A172 (cell line): ENCODE data around the gene SNED1. TPM values are rescaled to one million over a fixed set of nuclear protein-coding genes. Genes with fewer than 3 reads are reported as not detected.

Experiments
- DNase-seq: peaks from one replicate; pipeline ENCODE4 v3.0.0-alpha.2; 2015; ENCODE audit warnings: low spot score
- total RNA-seq: library from RNA; depleted of rRNA; stranded (reverse); fragments of >200 nt; shearing (Covaris generic); gene quantifications from 2 replicates; pipeline ENCODE4 v1.2.3, GENCODE V29; 2014

SNED1 gene
- total RNA-seq, 1 experiment from 2014 or later, result 5.2 TPM

DNA sequence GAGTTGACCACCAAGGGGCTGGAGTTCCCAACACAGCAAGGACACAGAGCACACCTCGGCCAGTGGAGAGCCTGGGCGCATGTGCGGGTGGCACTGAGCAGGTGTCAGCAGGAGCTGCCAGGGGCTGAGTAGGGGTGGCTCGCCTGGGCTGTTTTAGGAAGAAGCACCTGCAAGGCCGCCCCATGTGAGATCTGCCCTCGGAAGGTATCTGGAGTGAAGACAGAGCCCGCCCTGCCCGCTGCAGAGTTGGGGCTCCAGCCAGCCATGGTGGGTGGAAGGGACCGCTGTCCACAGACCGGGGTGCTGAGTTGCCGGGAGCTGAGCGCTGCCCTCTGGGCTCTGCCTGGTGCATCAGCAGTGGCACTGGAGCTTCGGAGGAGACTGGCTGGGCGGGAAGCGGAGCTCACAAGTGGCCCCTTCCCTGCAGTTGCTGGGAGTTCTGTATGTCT is 68.5 kb downstream of the SNED1 start:
- DNase-seq, result peak; percentile 6

DNA sequence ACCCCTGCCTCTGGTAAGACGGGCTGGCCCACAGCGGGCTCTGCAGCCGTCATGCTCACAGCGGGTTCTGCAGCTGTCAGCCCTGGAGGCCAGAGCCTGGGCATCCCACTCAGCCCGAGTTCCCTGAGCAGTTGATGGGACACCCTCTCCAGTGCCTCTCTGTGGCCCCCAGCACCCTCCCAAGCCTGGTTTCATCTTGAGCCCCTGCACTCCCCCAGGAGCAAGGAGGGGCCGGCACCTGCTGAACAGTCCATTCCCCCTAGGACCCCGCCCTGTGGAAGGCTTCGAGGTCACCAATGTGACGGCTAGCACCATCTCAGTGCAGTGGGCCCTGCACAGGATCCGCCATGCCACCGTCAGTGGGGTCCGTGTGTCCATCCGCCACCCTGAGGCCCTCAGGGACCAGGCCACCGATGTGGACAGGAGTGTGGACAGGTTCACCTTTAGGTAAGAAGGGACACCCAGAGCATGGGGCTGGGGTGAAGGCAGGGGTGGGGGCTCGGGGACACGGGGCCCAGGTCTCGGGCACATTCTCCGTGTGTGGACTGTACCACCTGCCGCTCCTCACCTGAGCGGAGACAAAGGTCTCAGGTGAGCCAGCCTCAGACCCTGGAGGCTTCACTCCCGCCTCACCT is 69.2 kb downstream of the SNED1 start:
- no peak for DNase-seq

DNA sequence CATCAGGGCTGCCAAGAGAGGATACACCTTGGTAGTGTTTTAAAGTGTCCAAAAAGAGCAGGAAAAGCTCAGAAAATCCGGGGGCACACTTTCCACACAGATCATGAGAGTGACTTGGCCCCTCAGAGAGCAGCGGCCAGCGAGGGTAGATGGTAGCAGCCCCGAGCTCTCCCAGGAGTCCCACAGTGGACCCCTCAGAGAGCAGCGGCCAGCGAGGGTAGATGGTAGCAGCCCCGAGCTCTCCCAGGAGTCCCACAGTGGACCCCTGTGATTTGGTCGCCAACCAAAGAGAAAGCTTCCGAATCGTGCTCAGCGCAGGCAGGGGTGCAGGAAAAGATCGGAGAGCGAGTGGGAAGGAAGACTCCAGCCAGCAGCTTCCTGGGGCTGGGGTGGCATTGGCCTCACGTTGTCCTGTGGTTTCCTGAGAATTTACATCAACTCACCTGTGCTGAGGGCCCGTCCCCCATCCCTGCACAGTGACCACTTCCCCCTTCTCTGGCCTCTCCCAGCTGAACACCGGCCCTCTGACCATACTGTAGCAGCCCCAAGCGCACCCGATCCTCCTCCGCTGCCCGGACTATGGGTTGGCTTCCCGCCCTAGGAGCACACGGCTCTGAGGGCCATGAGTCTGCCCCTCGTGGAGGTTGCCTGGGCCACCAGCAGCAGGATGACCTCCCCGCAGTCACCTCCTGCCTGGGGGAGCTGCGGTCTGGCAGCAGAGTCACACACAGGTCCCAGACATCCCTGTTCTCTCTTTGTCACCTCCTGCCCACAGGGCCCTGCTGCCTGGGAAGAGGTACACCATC is 69.9 kb downstream of the SNED1 start:
- DNase-seq, result no peak

DNA sequence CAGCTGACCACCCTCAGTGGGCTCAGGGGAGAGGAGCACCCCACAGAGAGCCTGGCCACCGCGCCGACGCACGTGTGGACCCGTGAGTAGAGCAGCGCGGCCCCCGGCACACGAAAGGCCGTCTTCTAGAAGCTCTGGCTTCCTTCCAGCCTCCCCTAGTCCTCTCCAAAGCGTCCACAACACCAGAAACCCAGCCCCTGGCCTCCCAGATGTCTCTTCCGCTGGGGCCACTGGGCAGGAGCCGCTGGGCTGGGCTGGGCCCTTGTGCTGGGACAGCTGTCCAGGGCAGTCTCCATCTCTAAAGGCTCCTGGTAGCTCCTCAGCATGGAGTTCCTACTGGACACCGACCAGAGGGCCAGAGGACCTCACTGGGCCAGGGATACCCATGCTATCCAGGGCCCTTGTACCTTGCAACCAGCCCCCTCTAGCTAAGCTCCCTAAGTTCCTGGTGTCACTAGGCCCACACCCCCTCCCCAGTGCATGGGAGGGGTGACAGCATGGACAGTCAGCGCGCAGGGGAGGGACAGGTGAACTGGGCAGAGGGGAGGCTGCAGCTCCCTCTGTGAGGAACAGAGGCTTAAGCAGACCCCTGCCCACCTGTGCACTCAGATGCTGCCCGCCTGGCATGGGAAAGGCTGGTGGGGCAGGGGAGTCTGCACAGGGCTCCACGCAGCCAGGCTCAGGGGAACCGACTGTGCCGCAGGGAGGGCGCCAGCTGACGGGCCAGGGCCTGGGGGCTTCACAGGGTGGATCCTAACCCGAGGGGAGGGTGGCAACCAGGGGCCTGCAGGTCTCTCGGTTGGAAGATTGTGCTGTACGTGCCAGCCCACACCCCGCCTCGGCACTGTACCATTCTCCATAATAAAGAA is 70.8 kb downstream of the SNED1 start:
- no peak for DNase-seq

DNA sequence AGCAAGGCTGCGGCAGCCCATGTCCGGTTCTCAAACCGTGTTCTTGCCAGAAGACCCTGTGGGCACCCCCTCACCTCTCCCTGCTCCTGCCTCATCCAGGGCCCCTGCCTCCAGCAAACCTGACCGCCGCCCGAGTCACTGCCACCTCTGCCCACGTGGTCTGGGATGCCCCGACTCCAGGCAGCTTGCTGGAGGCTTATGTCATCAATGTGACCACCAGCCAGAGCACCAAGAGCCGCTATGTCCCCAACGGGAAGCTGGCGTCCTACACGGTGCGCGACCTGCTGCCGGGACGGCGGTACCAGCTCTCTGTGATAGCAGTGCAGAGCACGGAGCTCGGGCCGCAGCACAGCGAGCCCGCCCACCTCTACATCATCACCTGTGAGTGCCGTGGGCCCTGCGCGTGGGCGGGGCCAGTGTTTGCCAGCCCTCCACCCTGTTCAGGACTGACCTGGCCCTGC is 71.4 kb downstream of the SNED1 start:
- DNase-seq, result no peak

DNA sequence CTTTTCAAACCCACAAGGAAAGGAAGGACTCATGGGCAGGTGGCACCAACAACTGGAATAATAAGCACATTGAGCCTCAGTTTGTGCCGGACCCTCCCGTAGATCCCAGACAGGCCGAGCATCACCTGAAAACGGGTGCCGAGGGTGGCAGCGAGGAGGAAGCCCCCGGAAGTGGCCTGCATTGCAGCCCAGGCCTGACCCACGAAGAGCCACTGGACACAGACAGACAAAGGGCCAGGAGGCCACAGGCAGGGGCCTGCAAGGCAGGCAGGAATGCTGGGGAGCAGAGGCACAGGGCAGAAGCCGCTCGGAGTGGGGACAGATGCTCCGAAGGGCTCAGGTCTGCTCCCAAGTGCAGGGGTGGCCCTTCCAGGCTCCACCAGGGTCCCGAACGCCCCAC is 71.9 kb downstream of the SNED1 start:
- no peak for DNase-seq

DNA sequence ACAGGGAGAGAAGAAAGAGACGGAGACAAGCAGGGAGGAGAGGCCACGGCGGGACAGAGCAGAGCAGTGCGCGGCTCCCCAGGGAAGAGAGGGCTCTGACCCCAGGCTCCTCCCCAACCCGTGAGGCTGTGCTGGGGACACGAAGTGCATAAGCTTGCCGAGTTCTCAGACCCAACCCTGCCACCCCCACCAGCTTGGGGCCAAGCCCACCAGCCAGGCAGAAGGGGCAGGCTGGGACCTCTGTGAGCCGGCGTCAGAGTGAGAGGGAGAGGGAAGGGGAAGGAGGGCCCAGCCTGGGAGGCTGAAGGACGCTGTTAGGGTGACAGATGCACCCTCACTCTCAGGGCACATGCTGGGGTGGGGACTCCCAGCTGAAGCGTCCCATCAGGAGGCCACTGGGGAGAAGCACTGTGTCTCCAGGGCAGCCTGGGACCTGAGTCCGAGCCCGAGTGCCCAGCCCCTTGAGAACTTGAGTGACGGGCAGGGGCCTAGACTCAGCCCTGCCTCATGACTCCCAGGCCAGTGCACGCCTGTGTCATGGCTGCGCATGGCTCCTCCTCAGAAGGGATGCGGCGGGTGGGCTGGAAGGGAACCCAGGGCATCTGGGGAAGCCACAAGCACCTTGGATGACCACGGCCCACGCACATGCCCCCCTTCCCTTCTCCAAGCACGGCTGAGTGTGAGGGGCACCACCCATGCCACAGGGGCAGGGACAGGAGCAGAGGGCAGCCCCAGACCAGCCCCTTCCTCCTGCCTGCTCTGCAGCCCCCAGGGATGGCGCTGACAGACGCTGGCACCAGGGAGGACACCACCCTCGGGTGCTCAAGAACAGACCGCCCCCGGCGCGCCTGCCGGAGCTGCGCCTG is 72.6 kb downstream of the SNED1 start:
- DNase-seq, result no peak

DNA sequence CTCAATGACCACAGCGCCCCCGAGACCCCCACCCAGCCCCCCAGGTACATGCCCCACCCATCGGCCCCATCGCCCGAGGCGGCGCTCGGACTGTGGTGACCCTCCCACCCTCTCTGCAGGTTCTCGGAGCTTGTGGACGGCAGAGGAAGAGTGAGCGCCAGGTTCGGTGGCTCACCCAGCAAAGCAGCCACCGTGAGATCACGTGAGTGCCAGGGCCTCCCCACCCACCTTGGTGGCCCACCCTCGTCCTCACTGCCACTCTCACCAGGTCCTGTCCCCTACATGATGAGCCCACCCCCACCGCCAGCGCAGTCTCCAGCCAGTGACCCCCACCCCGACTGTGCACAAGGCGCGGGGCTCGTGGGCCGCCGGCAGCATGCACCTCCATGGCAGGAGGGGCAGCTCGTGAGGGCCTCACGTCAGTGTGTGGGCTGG is 73.3 kb downstream of the SNED1 start:
- DNase-seq, result no peak

DNA sequence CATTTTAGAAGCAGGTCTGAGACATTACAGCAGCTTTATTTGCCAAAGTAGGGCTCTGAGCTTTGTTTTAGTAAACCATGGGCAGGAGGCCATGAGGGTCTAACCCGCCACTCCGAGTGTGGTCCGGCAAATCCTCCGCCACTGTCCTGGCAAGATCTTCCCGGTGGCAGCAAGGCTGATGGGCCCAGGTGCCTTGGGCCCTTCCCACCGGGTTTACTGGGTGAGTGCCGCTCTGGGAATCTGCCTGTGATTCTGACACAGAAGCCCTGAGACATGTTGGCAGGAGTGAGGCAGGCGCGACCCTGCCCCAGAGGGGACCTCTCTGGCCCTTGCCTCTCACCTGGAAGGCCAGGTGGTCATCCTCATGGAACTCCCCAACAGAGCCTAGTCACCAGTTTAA is 73.7 kb downstream of the SNED1 start:
- no peak for DNase-seq

DNA sequence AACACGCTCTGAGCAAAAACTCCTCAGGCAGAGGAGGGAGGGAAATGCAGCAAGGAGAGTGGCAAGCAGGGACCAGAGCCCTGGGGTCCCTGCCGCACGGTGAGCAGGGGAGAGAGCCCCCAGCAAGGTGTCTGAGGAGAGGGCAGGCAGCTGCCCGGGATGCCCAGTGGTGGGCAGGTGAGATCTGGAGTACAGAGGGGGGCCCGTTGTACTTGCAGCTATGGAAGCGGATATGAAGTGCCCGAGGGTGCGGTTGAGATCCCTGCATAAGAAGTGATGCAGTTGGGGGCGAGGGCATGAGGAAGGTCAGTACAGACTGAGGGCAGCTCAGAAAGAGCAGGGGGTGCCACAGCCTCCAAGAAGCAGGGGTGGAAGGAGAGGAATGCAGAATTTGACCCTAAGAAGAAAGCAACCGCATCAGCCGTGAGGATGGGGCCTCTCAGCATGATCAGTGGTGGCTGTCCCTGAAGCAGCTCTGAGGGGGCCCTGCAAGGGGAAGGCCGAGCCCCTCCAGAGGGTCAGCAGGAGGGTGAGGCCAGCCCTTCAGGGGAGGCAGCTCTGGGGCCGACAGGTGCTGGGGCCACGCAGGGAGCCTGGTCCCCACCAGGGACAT is 74.2 kb downstream of the SNED1 start:
- no peak for DNase-seq

DNA sequence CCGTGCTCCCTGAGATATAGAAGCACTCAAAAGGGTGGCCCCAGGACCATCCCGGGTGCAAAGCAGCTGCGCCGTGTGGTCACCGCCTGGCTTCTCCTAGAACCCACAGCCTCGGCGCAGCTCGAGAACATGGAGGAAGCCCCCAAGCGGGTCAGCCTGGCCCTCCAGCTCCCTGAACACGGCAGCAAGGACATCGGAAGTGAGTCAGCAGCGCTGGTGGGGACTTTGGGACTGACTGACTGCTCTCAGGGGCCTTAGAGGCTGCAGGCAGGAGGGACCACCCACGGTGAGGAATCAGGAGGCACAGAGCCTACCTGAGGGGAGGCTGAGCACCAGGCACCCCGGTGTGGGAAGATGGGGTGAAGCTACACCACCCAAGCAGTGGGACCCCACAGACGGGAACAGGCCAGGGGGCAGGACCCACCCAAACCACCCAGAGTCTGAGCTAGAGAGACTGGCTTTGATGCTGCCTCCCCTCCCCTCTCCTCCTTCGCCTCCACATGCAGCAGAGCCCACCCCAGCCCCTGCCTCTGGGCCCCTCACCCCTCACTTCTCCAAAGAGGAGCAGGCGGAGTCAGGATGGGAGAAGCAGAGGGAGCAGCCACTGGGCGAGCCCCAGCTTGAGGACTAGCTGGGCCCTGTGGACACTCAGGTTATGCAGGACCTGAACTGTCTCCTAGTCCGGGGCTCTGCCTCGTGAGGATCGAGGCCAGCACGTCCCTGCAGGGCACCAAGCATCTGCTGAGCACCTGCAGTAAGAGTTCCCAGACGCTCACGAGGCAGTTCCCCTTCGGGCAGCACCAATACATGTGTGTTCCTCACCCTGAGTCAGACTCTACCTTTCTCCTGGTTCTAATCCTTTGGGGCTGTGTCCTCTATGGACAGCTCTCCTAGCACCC is 75.0 kb downstream of the SNED1 start:
- DNase-seq, result no peak

DNA sequence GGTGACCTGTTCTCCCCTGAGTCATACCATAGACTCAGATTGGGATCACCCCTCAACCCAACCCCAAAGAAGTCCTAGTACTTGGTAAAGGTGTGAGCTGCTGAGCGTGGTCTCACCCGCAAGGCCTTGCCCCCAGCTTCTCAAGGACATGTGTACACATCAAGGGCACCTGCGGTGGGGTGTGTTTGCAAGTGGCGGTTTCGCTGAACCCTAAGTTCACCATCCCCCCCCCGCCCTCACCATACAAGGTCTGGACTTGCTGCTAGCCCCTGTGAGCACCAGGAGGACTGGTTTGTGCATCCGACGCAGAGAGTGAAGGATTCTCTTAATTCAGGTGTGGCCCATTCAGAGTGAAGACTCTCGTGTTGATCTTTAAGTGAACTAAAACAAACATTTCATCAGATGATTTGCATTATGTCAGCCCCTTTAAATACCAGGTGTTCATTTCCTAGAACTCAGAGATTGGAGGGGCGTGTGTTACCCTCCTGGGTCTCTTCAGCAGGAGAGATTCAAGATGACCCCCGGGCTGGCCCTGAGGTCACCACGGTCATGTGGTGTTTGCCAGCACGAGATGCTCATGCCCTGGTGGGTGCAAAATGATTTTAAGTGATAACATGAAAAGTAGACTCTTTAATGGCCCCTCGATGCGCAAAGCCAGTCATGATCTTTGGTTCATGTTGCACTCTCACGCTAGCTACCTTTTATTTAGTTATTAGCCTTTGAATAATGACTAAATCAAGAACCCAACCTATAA is 75.8 kb downstream of the SNED1 start:
- no peak for DNase-seq

DNA sequence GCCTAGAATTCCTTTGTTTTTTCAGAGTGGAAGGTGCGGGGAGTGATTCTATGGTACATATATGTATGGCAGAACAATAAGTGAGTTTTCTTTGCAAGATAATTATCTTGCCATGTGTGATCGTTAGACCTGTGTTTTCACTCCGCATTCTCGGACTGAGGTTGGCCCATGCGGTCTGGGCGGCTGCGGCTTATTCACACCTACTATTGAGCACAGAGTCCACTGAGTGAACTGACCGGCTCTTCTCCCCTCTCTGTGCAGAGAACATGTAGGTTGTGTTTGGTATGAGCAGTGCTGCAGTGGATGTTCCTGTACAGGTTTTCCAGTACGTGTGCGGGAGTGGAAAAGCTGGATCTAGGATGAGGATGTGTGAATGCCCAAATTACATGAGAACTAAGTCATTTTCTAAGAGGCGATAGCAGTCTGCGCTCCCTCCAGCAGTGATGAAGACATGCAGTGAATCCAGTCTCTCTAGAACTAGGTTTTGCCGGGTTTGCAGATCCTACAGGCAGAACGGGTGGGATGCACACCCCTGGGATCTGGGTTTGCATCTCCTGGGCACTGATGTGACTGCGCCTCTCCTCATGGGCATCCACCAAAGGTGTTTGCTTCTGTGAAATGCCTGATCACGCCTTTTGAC is 76.6 kb downstream of the SNED1 start:
- no peak for DNase-seq

DNA sequence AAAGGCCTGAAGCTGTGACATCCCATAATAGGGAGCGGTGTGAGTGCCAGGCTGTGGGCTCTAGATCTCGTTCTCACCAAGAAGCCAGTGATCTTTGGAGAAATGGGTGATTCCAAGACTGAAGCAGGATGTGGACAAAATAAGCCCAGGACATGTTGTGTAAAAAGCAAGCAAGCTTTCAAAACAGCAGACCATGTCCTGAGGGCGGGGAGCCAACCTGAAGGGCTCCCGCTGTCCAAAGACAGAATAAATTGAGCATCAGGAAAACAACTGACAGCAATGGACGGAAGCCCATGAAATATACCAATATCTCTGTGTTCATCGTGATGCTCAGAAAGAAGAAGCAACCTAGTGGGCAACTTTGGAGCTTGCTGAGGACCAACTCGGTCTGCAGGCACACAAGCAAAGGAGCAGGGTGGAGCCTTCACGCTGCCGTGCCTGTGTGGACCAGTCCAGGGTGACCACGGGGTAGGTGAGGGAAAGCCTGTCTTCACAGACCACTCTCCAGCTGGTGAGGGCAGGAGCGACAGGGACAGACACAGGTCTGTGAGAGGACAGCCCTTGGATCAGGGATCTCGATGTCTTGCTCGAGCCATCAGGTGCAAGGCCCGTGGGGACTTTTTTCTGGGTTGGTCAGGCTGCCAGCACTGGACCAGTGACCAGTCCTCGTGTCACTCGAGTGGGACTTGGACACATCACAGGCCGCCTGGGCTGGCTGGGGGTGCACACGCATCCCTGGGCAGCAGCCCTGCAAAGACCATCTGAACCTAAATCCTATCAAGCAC is 82.2 kb downstream of the SNED1 start:
- DNase-seq, result no peak

DNA sequence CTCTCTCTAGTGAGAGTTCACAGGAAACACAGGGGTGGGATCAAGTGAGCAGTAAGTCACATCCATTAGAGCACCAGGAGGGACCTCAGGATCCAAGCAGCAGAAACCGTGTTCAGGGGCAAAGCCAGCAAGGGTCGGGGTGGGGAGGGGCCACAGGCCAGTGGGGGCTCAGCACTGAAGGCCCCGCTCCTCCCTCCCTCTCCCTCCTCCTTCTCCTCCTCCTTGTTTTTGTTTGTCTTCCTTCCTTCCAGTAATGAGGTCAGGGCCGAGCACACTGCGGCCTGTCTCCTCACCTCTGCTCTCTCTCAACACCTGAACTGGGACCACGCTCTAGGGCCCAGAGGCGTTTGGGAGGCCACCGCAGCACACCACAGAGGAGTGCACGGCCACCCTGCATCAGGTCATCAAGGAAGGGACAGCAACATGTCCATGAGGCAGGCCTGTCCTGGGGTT is 82.8 kb downstream of the SNED1 start:
- no peak for DNase-seq

DNA sequence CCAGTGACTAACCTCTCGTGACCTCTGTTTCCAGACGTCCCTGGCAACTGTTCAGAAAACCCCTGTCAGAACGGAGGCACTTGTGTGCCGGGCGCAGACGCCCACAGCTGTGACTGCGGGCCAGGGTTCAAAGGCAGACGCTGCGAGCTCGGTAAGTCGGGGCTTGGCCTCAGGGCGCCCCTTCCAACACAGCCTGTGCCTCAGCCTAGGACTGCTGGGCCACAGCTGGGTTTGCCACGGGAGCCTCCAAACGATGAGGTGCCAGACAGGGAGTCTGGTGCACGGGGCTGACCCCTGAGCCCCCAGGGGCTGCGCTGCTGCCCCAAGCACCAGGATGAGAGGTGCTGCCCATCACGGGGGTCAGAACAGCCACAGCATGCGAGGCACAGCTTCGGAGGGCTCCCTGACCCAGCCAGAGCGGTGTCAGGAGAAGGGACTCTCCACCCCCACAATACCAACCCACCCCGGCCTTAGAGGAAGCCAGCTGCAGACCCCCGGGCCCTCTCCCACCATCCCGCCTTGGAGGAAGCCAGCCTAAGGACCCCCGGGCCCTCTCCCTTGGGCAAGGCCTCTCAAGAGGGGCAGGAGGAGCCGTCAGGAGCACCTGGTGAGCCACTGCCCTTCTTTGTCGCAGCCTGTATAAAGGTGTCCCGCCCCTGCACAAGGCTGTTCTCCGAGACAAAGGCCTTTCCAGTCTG is 83.4 kb downstream of the SNED1 start:
- no peak for DNase-seq
